ENCODE data around the gene ACLY.
"Not testable (repeated sequence)": the region's sequence is repeated elsewhere in the genome, so short reads cannot be mapped to it uniquely, and the experiment has no call there.

The ACLY gene

DNA sequence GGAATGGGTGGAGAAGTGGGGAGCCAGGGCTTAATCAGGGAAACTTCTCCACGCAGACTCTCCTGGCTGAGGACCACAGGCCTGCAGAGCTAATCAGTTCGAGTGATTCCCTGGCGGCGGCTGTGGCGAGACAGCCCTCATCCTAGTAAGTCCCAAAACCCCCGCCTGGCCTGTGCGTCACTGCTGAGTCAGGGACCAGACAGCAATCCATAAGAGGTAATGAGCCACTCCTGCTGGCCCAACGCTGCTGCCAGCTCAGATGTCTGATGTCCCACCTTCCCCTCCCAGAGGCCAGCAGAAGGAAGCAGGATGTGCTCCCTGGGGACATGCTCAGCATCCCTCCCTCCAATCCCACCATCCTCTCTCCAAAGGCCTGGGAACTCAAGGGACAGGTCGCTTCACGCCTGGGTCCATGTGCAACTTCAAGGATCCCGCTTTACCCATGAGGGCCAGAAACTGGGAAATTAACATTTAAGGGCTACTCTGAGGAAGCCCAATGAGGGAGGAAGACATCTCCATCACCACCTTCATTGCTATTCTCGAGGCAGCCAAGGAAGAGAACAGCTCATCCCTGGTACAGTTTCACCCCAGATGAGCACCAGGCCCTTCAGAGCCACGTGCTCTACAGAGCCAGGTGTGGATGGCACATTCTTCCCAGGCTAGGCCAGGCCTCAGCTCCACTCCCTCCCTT lies 7.9 kb downstream of the ACLY start:
- no peak for DNase-seq (ENCODE audit: low spot score)

DNA sequence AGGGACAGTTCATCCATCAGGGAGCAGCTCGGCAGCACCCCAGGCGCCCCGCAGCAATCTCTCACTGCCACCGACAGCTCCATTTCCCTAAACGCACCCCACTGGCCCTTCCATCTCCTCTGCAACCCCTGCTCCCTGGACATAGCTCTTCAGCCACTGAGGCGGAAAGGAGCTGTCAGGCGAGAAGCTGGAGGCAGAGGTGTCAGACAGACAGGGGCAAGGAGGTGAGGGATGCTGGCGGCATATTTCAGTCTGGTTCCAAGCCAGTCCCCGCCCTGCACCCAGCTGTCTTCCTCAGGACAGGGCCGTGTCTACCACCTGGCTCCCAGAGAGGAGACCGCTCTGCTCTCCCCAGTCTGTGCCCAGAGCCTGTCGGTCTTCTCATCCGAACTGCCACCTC lies 9.7 kb downstream of the ACLY start:
- no peak for DNase-seq (ENCODE audit: low spot score)

DNA sequence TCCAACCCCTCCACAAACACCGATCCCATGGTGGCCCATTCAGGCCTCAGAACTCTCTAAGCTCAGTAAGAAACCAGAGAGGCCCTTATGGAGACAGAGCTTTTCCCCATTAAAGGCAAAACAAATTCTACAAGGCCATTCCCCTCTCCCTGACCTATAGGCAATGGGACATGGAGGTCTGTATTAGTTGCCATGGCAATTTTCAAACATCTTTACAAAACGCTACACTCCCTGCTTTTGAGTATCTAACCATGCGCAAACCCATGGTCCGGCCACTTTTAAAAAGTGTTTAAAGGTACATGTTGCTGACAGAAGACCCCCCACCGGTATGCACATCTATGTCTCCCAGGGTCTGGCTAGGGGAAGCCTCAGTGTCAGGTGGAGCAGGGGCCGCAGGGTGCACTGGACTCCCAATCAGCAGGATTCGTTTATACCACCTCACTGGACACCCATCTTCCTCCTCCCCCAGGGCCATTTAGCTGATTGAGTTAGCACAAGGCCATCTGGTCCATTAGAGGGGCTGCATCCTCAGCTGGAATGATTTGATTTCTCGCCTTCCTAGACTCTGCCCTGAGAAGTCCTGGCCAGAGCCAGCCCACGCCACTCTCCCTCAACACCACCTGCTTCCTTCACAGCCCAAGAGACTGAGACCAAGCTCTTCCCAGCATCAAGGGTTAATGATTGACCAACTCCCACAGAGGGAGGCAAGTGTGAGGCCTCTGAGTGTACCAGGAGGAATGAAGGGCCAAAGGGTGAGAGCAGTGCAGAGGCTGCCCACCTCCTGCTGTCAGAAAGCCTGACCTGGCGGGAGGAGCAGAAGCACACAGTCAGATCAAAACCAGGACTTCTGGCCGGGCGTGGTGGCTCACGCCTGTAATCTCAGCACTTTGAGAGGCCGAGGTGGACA lies 10.9 kb downstream of the ACLY start:
- DNase-seq (ENCODE audit: low spot score) = no peak

DNA sequence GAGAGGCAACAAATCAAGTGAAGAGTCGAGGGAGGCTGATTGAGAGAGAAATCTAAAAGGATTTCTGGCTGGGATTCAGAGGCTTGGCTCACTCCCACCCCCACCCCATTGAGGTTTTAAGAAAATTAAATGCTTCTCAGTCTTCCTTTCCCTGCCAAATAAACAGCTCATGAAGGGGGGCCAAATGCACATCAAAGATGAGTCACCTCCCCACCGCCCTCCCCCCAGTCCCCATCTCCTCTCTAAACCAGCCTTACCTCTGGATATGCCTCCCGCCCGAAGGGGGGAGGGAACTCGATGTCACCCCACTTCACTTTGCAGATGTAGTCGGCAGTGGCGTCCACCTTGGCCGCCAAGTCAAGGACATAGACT lies 11.6 kb downstream of the ACLY start:
- no peak for DNase-seq (ENCODE audit: low spot score)

DNA sequence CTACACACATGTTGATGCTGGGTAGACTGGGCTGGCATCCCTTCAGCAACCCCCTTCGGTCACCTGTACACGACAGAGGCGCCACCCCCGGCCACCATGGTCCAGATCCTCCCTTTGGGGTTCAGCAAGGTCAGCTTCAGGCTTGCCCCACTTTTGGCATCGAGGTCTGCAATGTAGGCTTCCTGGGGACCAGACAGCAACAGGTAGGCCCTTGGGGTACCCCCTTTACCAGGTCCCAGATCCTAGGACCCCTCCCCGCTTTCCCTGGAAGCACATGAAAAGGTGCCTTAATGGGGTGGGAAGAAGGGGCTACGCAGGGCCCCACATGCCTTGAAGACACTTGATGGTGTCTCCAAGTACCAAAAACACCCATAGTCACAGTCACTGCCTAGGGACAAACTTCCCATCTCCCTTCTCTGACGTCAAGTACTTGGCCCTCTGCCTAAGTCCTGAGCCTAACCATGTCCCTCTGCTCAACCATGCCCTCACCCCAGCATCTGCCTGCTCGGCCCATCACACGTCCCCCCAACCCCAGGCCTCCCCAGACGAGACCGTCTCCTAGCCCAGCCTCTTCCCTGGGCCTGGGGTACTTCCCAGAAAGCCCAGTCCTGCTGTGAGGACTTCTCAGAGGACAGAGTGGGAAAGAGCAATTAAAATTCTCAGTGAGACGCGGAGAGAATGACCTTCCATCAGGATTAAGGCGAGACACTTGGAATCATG lies 12.1 kb downstream of the ACLY start:
- DNase-seq (ENCODE audit: low spot score) = no peak

DNA sequence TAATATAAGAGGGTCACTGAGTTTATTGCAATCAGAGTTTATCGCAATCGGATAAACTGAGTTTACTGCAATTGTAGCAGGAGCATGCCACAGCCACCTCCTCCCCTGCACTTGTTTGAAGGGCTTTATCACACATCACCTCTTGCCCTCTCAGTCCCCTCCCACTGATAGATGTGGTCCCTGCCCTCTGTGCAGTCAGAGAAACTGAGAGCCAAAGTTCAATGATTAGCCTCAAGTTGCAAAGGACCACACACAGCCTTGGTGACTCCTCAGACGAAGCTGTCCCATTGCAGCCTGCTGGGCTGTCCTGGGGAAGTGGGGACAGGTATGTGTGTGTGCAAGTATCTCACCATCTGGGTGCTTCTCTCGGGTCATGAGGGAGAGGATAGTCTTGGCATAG lies 13.6 kb downstream of the ACLY start:
- no peak for DNase-seq (ENCODE audit: low spot score)

DNA sequence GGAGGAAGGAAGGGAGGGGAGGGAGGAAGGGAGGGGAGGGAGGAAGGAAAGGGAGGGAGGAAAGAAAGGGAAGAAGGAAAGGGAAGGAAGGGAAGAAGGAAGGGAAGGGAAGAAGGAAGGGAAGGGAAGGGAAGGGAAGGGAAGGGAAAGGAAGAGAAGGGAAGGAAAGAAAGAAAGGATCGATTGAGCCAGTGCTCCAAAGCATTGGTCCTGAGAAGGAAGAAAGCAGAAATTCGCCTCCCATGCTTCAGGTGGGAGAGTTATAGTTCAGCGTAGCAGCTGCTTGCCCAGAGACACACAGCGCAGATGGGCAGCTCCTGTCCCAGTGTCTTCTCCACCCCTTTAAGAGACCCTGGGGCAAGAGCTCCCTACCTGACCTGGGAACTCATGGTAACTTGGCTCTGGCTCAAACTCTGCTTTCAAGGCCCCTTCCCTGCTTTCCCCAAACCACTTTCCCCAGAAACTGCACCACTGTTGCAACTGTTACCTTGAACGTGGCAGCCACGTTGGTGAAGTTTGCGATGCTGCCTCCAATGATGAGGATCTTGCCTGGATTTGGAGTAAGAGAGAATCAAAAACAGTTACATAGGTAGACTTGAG lies 14.4 kb downstream of the ACLY start:
- no peak for DNase-seq (ENCODE audit: low spot score)

DNA sequence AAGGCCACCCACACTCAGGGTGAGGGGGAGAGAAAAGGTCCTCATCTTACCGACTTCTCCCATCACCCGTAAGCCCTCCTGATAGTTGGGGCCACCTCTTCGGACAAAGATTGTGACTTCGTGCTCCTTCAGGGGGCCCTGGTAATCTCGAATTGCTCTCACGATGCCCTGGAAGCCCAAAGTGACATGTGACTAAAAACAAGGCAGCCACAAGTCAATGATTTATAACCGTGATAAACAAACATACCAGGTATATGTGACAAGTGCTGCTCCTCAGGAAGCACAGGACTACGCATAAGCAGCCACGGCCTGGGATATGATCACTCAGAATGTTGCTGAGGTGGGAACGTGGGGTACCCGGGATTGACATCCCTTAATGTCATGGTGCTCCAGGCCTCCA lies 17.1 kb downstream of the ACLY start:
- DNase-seq (ENCODE audit: low spot score) = no peak

DNA sequence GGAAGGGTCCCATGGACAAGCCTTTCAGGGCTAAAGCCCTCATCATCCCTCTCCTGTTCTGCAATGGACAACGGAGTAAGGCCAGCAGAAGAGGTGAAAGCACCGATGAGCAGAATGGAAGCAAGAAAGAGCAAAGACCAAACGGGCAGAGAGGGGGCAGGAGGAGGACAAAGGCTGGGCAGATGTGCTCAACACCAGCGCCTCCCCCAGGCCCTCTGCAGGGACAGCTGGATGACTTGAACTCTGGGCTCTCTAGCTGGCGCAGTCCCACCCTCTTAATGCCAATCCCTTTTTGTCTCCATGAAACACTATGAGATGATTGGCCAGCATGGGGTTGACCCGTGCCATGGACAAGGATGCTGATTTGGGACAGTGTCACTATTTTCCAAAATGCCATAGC lies 22.0 kb downstream of the ACLY start:
- DNase-seq (ENCODE audit: low spot score) = no peak

DNA sequence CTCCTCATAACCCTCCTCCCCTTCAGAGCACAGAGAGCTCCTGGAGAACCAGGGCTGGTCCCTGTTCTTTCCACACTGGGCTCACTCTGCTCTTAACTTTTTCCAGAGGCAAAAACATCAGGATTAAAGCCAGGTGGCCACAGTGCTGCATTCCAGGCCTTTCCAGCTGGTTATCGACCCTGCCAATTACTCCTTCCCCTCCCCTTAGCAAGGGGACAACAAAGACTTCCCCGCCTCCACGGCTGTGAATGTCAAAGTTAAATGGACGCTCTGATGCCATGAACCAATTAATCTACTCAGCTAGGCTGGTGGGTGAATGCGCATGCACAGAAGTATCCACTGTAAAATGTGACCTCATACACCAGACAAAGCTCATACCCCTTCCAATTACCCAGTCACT lies 23.1 kb downstream of the ACLY start:
- DNase-seq (ENCODE audit: low spot score) = no peak

DNA sequence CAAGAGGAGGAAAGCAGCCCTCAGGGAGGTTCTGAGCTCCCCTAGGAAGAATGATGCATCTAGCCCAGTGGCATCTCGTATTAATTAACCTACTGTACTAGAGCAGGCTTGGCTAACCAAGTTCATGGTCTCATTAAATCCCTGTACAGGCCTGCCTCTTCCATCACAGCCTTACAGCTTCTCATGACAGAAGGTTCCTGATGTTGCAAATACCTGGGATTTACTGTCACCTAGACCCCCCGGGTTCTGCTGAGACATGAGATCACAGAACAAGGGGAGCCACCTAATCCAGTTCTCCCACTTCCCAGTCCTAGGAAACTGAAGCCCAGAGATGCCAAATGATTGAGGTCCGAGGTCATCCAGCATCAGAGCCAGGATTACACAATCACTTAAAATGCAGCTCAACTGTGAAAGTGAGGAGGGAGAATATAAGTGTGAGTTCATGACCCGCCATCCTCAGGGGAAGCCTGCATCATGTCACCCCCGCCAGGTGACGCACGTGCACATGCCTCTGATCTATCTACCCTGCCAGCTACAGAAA lies 23.9 kb downstream of the ACLY start:
- no peak for DNase-seq (ENCODE audit: low spot score)

DNA sequence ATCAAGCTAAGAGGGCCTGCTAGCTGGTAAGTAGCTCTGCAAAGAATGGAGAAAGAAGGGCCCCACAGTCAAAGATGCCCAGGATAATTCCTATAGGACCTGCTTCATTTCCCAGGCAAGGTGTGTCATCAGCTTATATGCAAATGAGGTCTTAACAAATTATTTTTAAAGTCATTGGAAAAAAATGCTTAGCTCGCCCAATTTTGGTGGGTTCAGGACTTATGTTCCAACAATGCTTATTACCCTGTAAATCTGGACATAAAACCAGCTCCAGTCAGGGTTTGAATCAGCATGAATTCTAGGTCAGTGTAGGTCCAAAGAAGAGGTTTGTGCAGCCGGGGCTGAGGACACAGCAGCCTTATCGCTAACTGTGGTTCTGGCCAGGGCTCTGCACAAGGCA lies 25.4 kb downstream of the ACLY start:
- no peak for DNase-seq (ENCODE audit: low spot score)

DNA sequence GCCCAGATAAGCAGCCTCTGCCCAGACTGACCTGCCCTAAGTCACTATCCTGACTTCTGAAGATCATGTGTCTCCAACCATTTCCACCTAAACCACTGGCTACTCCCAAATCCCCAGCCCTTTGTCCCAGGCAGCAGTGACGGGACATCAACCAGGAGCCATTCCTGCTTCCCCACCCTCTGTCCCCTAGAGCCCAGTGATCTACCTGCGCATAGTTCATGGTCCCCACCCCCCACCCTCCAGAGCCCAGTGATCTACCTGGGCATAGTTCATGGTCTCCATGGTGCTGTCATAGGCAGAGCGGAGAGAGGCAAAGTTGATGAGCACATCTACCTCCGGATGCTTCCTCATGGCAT lies 26.8 kb downstream of the ACLY start:
- no peak for DNase-seq (ENCODE audit: low spot score)

DNA sequence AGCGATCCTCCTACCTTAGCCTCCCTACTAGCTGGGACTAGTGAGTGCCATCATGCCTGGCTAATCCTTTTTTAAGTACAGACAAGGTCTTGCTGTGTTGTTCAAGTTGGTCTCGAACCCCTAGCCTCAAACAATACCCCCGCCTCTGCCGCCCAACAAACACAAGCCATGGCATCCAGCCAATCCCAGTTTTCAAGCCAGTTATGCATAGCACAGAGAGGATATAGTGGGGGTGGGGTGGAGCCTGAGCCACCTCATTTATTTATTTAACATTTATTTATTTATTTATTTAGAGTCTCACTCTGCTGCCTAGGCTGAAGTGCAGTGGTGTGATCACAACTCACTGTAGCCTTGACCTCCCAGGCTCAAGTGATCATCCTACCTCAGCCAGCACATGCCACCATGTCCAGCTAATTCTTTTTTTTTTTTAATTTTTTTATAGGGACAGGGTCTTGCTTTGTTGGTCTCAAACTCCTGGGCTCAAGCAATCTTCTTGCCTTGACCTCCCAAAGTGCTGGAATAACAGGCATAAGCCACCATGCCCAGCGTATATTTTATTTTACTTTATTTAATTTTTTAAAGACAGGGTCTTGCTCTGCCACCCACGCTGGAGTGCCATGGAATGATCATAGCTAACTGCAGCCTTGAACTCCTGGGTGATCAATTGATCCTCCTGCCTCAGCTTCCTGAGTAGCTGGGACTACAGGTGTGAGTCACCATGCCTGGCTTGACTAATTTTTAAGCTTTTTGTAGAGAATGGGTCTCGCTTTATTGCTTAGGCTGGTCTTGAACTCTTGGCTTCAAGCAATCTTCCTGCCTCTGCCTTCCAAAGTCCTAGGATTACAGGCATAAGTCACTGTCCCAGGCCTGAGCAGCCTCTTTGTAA lies 27.4 kb downstream of the ACLY start:
- DNase-seq (ENCODE audit: low spot score) = no peak

DNA sequence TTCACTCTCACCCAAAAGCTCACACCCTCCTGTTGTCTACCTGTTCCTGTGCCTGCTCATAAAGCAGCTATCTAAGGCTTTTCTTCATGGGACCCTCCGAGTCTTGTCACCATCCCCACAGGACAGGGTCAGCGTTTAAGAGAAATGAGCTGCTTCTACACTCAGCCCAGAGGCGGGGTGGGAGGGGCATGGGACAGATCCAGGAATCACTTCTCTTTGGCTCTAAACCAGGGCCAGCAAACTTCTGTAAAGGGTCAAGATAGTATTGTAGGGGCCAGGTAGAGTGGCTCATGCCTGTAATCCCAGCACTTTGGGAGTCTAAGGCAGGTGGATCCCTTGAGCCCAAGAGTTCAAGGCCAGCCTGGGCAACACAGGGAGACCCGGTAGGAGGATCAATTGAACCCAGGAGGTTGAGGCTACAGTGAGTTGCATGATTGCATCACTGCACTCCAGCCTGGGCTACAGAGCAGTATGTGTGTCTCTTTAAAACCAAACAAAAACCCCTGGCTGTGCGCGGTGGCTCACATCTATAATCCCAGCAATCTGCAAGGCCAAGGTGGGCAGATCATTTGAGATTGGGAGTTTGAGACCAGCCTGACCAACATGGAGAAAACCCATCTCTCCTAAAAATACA lies 30.3 kb downstream of the ACLY start:
- no peak for DNase-seq (ENCODE audit: low spot score)

DNA sequence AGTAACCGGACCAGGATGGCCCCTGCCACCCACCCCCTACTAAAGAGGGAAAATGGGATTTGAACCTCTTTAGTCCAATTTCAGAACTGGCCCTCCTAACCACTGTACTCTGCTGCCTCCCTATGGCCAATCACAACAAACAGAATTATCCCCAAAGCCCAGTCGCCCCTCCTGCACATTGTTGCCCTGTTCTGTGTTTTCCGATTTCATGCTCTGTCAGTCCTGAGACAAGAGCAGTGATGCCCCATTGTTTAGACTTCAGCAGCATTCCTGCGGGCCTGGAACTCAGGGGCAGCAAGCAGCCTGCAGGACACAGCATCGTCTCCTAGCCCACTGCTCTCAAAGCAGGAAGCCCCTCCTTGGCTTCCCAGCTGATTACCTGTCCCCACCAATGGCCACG lies 33.0 kb downstream of the ACLY start:
- no peak for DNase-seq (ENCODE audit: low spot score)

DNA sequence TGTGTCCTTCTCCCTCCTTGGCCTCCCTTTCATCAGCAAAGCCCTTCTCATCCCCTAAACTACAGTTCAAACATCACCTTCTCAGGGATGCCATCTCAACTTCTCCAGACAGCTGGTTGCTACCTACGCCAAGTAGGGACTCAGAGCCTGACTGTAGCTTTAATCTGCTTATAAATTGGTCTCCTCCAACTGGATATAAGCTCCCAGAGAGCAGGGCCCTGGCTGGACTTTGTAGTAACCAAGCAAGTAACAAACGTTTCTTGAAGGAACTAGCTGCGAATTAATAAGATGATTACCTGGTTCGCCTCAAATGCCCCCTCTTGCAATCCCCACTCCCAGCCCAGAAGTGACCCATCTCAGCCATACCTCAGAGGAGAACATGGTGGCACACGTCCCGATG lies 36.0 kb downstream of the ACLY start:
- DNase-seq (ENCODE audit: low spot score) = no peak

DNA sequence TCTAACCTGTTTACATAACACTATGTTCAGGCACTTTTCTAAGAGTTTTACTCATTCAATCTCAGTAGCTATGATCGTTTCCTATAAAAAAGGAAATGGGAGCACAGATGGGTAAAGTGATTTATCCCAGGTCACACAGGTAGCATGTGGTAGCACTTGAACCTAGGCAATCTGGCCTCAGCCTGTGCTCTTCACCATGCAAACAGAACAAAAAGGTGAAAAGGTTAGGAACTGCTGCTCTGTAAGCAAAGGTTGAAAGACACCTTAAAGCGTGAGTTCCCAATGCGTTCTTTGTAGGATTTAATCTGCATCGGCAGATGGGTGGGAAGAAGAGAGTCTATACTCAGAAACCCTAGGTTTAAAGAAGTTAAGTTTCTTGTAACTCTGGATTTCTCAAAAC lies 38.6 kb downstream of the ACLY start:
- DNase-seq (ENCODE audit: low spot score) = no peak

DNA sequence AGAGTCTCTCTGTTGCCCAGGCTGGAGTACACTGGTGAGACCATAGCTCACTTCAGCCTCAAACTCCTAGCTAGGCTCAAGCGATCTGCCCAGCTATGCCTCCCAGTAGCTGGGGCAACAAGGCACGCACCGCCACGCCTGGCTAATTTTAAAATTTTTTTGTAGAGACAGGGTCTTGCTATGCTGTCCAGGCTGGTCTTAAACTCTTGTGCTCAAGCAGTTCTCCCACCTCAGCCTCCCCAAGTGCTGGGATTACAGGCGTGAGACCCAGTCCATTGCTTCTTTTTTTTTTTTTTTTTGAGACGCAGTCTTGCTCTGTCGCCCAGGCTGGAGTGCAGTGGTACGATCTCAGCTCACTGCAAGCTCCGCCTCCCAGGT lies 44.5 kb downstream of the ACLY start:
- DNase-seq (ENCODE audit: low spot score) = not testable (repeated sequence)

DNA sequence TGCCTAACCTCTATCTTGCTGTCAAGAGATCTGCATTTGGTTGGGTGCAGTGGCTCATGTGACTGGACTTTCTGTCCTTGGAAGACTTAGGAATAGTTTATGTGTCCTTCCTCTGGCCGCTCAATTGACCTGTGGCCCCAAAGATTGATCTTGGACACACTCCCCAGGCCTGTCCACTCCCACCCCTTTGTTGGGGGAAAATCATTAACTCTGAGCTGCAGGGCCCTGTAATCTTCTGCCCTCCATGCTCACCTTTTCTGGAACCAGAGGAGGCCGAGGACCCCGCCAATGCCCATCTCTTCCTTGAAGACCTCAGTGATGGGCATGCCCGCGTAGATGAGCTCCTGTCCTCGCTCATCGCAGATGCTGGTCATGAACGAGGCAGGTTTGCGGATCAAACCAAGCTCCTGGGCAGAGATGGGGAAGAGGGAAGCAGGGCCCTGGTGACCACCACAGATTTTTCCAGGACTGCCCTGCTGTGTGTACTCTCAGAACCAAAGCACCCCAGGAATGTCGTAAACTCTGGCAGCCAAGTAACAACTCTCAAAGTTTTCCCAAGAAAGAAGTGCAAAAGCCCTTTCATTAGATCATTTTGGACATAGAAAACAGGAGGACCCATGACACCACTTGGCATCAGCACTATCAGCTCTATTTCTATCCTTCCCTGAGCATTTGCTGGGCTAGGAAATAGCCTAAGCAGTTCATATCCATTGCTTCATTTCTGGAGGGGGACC lies 45.0 kb downstream of the ACLY start:
- no peak for DNase-seq (ENCODE audit: low spot score)
